Suprapubic skin (tissue), 3 donors: ENCODE measurements around the gene SCAMP5.

Source experiments
- POLR2A ChIP-seq, 2 donors: fragments of 450-650 bp; IDR thresholded peaks; one replicate each; pipeline ENCODE4 v1.6.1; 2017; ENCODE audit warnings: antibody characterized with exemption in 2 of 2, mild to moderate bottlenecking in 2 of 2, moderate library complexity in 2 of 2
- TF ChIP-seq, protein P1 (sequence below), 2 donors: fragments of 200-600 bp in 1 of 2; fragments of 450-650 bp in 1 of 2; sonication (generic) in 1 of 2; IDR thresholded peaks; one replicate each; pipeline ENCODE4 v1.5.1; 2016 to 2019; ENCODE audit warnings: antibody characterized with exemption in 2 of 2, mild to moderate bottlenecking in 1 of 2, moderate library complexity in 1 of 2

DNA sequence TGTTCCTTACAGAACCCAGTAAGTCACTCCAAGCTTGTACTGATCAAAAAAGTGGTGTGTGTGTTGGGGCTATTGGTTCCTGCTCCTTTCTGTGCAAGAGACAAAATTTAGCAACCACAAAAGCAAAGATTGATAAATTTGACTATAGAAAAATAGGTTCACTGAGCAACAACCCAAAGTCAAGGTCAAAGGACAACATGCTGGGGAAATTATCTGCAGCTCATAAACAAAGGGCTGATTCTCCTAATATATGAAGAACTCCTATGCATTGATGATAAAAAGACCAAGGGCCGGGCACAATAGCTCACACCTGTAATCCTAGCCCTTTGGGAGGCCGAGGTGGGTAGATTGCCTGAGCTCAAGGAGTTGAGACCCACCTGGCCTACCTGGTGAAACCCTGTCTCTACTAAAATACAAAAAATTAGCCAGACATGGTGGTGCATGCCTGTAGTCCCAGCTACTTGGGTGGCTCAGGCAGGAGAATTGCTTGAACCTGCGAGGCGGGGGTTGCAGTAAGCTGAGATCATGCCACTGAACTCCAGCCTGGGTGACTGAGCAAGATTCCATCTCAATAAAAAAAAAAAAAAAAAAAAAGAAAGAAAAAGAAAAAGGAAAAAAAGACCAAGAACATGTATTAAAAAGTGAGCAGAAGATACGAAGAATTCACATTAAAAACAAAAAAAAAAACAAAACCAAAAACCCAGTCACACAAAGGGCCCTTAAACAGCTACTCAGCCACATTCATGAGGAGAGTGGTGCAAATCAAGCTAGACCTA lies 57.8 kb downstream of the SCAMP5 start:
- TF ChIP-seq, protein P1, sequence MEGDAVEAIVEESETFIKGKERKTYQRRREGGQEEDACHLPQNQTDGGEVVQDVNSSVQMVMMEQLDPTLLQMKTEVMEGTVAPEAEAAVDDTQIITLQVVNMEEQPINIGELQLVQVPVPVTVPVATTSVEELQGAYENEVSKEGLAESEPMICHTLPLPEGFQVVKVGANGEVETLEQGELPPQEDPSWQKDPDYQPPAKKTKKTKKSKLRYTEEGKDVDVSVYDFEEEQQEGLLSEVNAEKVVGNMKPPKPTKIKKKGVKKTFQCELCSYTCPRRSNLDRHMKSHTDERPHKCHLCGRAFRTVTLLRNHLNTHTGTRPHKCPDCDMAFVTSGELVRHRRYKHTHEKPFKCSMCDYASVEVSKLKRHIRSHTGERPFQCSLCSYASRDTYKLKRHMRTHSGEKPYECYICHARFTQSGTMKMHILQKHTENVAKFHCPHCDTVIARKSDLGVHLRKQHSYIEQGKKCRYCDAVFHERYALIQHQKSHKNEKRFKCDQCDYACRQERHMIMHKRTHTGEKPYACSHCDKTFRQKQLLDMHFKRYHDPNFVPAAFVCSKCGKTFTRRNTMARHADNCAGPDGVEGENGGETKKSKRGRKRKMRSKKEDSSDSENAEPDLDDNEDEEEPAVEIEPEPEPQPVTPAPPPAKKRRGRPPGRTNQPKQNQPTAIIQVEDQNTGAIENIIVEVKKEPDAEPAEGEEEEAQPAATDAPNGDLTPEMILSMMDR (IDR thresholded peaks at IDR 0.05): no peak
- no peak for TF ChIP-seq POLR2A (IDR thresholded peaks at IDR 0.05)
